DMS 273 (cell line): Measurements from ENCODE around the gene TPD52L2.
"Not testable (repeated sequence)": the region's sequence is repeated elsewhere in the genome, so short reads cannot be mapped to it uniquely, and the experiment has no call there.

Source experiments
- DNase-seq: peaks from one replicate; lab custom pipeline; 2025; ENCODE audit not compliant: unreplicated experiment; lab: John Stamatoyannopoulos, UW

TPD52L2 gene

DNA sequence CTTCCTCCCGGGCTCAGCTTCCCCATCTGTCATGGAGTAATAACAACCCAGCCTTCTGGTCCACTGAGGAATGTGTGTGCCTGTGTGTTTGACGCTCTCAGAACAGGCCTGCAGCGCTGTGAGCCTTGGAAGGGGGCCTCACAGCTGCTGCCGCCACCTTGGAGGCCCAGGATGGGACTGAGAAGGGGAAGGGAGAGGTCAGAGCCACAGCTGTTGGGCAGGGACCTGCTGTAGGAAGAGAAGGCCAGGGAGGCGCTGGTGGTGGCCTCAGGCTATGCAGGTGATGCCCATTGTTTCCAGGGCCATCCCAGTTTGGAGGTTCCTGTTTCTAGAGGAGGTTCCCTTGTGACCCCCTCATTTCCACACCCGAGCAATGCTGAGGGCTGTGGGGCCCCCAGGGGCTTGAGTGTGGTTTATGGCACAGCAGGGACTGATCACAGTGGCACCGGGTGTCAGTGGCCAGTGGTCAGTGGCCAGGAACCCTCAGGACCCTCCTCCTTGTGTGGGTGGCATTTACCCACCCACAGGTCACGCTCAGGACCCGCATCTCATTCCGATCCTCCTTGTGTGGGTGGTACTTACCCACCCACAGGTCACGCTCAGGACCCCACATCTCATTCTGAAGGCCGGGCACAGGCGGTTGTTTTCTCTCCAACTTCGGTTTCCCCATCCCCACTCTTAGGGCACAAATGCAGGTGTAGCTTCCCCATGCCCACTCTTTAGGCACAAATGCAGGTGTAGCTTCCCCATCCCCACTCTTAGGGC is 14.0 kb downstream of the TPD52L2 start:
- peak; percentile 76 for DNase-seq

DNA sequence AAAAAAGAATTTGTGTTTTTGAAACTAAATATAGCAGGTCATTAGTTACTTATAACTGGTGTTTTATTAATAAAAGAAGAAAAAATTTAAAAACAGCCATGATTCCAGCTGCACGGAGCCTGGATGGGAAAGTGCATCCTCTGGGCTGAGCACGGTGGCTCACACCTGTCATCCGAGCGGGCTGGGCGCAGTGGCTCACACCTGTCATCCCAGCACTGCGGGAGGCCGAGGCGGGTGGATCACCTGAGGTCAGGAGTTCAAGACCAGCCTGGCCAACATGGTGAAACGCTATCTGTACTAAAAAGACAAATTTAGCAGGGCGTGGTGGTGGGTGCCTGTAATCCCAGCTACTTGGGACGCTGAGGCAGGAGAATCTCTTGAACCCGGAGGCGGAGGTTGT is 15.8 kb downstream of the TPD52L2 start:
- DNase-seq: not testable (repeated sequence)

DNA sequence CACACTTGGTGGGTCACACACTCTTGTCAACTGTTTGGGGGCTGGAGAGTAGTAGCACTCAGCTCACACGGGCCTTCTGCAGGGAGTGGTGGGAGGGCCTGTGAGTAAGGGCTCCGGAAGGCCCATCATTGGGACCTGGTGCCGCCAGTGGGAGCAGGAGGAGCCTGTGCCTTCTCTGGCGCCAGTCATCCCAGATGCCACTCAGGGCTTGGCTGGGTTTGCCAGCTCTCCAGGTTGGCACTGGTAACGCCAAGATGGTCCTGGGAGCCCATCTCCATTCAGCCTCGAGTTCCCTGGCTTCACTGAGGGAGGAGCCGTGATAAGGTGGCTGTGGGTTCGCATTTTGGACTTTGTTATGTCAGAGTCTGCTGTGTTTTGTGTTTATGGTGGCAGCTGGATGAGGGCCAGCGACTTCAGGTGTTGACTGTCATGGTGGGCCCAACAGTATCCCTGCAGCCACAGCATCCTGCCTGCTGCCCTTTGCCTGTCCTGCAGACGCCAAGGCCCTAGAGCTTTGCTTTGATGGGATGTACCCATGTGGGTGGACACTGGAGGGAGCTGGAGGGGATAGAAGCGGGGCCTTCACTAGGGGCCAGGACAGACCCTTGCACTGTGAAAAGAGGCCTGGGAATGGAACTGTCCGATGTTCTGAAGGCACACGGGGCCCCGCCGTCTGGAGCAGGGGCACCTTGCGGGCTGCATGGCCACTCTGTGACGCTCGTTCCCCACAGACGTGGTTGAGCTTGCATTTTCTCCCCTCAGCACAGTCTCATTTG is 16.6 kb downstream of the TPD52L2 start:
- DNase-seq: no peak

DNA sequence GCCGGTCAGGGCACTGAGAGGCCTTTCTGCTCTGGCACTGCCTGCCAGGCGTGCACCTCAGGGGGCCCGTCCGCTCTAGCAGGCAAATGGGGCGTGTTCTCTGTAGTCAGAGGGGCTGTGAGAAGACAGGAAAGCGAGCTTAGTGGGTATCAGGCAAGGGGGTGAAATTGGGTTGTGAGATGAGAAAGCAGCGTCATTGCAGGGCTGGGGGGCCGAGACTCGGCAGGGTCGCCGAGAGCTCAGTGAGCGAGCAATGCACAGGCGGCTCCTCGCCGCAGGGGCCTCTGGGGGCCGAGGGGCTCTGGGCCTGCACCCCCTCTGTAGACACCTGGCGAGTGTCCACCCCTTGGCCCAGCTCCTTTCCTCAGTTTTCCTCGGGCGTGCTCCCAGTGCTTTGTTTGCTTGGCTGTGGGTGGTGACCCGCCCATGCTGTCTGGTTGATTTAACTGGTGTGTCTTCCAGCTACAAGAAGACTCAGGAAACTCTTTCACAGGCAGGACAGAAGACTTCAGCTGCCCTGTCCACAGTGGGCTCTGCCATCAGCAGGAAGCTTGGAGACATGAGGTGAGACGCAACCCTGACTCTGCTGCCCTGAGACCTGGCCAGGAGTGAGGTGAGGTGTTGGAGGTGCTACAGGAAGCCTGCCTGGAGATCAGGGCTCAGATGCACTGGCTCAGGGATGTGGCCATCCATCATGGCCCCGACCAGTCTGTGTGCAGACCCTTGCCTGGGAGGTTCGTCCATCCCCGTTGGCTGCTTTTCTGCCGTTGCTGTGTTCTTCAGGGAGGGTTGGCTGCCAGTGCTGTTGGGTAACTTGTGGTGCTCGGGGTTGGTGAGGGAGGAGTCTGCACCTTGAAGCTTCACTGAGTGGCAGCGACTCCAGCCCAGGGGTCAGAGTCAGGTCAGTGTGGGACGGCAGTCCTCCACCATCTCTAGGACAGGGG is 17.5 kb downstream of the TPD52L2 start:
- no peak for DNase-seq

DNA sequence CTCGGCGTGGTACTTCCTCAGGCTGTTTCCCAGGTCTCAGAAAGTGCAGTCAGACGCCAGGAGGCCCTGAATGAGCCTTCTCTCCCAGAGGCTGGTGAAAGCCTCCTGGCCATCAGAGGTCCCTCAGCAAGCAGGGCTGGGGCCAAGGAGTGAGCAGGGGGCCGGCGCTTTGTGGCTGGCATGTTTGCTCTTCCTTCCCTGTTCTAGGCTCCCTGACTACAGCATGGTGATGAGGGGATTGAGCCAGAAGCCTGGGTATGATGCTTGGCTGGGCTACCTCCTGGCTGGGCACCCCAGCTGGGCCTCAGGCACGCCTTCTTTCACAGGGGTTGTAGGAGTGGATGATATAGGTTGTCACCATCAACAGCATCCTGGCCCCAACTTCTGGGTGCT is 18.1 kb downstream of the TPD52L2 start:
- no peak for DNase-seq

DNA sequence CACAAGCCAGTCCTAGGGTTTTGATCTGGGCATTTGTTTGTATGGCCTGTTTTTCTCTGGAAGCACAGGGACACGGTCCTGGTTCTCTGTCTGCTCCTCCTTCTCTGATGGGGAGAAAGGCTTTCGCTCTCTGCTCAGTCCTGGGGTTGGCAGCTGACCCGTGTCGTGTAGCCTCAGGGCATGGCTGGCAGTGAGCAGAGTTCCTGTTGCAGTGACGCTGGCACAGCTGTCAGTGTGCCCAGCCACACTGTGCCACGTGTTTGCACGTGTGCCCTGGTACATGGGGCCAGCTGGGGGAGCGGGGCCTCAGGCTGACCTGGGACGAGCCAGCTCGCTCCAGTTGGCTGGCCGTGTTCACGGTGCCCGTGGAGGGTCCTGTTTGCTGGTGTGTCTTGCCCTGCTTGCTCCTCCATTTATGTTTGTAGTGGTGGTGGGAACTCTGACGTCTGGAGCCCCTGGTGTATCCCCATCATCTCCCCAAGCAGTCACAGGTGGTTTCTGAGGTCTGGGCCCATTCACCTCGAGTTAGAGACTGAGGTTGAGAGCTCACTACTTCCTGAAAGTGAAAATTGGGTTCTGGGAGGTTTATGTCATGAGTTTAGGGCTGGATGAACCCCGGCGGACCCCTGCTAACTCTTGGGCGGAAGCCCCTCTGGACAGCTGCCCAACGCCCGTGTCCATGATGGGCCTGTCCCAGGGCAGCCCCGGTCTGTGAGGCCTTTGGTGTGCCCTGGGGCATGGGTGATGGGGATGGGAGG is 19.6 kb downstream of the TPD52L2 start:
- DNase-seq: no peak

DNA sequence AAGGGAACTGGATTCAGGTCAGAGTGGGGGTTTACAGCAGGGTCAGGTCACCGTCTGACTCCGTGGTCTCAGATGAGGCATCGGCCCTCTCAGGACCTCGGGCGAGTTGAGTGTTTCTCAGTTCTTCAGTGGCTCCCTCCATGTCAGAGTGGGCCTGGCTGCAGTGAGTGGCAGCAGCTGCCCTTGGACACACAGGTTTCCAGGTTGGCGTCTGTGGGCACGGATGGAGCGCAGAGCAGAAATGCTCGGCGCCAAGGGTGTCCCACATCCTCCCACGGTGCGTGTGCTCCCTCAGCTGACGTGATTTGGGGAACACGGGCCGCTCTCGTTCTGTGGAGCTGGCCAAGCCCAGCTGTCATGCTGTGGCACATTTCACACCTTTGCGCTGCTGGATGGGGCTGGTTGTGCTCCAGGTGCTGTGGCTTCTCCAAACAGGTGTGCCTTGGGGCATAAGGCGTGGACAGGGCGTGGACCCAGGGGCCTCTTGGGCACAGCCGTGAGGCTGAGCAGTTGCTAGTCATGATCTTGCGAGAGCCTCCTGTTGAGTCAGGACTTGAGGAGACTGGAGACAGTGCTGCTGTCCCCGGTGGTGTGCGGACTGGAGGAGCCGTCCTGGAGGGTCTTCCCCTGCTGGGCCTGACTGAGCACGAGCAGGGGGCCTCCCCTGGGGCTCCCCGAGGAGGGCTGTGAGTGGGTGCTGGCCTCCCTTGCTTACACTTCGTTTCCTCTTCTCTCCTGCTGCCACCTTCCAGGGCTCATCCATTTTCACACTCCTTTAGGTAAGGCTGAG is 20.4 kb downstream of the TPD52L2 start:
- DNase-seq: no peak

DNA sequence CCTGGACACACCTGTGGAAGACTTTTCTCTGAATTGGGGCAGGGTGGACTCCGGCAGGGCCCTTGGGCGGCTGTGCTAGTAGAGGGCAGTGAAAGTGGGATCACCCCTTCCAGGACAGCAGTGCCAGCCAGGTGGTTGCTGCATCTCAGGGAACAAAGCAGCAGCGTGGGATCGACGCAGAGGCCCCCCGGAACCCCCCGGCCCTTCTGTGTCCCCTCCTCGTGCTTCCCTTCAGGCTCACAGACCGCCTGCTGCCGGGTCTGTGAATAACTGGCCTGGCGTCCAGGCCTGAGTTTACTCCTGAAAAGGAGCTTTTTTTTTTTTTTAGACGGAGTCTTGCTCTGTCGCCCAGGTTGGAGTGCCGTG is 21.0 kb downstream of the TPD52L2 start:
- no peak for DNase-seq

DNA sequence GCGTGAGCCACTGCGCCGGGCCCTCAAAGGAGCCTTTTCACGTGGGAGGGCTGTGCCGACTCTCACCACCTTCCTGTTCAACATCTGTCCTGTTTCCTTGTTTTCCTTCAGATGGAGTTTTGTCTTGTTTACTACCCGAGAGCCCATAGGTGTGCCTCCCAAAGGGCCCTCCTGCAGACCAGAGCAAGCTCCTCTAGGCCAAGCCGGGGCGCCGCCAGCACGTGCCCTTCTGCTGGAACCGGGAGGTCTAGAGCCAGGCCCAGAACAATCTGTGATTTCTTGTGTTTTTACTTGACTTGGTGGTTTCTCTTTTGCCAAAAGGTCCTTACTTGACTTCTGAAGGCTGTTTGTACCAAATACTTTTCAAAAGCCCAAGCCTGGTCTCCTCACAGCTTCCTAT is 21.9 kb downstream of the TPD52L2 start:
- DNase-seq: no peak

DNA sequence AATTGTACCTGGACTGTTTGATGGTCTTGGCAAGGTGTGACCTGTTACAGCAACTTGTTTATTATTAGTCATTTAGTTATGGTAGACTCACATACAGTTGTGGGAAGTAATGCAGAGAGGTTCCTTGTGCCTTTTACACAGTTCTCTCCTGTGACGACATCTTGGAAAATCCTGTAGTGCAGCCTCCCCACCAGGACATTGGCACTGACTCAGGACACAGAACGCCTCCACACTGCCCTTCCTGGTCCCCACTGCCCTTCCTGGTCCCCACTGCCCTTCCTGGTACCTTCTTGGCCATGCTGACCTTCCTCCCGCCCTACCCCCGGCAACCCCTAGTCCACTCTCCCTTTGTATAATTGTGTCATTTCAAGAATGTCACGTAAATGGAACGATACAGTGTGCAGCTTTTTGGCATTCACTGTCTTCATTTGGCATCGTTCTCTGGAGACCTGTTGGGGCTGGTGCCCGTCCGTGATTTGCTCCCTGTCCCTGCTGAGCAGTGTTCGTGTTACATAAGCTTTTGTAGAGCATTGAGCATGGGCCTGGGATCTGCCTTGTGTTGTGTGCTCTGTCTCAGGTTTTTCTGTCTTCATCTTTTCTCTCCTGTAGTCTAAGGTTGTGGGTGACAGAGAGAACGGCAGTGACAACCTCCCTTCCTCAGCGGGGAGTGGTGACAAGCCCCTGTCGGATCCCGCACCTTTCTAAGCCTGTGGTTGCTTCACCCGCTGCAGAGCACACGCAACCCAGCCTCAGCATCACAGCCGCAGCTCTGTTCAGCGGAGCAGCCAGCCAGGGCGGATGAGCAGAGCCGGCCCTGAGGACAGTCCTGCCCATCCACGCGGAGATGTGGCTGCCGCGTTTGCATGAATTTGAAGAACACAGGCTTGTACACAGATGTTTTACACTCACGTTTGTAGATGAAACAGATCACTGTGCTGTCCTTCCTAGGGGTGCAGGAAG is 24.5 kb downstream of the TPD52L2 start:
- no peak for DNase-seq

DNA sequence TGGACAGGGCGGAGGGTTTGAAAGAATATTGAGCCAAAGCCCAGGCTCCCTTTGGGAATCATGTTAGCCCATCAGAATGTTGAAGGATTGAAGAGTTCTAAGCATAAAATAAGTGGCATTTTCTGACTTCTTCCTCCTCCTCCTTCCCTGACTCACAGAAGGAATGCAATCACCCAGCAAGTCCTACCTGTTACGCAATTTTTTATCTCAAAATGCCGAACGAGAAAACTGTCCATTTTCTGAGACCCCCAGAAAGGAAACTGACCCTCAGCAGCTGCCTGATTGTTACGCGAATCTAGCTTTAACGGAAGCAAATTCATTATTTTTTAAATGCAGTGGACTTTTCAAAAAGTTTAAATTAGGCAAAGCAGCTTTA is 25.1 kb downstream of the TPD52L2 start:
- no peak for DNase-seq

DNA sequence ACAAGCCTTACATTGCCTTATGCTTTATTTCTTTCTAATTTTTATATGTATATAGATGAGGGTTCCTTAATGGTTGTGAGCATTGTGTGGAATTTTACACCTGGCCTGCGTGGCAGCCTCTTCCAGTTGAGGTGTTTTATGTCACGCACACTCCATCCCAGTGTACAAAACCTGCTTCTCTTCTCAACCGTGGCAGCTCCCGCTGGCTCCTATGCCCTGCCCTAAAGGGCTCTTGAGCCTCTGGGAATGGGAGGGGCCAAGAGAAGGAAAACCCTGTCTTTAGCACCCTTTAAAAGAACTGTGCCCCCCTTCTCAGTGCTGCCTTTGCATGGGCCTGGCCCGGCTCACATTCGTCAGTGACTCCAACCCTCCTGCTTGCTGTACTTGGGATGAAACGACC is 25.5 kb downstream of the TPD52L2 start:
- DNase-seq: no peak

DNA sequence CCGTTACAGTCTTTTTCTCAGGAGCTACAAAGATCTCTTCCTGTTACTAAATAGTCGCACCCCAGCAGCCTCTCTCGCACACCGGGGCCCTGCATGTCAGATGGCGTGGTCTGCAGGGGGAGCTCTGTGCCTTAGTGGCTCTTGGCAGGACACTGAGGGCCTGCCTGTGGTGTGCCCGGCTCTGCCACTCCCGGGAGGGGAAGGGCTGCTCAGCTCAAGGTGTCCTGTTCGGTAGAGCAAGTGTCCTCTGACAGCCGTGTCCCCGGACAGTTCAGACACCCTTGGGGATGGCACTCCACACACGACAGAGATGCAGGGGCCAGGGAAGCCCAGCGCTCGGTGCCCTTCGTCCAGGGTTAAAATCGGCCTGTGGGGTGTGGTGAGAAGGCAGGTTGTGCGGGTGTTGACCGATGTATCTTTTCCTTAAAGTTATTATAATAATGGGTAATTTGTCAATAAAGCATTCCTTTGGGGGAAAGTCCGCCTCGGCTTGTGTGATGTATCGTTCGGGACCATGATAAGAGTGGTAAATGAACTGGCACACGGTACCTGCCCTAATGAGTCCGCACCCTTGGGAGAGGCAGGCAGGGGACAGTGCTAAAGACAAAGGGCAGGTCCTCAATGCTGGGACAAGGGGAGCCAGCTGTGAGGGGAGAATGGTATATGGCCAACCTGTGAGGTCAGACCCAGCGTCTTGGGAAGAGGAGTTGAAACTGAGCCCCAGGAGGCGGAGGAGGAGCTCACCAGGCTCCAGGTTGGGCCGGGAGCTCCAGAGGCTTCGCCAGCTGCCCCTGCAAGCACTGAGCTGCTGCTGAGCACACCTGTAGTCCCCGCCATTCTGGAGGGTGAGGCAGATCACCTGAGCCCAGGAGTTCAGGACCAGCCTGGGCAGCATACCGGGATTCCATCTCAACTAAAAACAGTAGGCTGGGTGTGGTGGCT is 26.3 kb downstream of the TPD52L2 start:
- no peak for DNase-seq

DNA sequence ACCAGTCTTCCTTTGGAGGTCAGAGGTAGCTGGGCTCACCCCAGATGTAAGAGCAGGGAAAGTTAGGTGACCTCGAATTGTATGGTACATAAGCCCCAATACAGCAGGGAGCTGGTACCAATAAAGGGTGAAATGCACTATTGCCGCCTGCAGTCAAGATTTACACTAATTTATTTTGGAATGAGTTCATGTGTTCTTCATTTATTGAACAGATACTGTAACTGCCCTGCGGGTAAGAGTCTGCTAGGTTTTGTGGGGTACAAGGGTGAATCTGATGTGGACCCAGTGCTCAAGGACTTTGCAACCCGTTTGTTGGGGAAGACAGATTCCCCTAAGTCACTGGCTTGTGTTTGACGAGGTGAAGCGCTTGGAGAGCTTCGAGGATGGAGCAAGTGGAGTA is 27.3 kb downstream of the TPD52L2 start:
- DNase-seq: no peak

DNA sequence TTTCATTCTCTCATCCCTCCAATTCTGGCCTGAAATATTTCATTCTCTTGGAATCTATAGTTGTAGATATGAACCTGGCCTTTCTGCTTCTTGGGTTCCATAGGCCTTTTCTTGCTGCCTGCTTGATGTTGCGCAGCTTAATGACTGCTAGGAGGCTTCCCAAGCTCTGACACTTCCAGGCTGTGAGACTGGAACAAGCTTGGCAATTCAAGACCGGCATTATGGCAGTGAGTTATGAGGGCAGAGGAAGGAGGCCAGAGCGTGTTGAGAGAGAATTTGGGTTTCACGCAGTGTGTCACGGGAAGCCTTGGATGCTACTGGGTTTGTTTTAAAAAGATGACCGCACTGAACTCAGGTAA is 28.9 kb downstream of the TPD52L2 start:
- DNase-seq: peak; percentile 29

DNA sequence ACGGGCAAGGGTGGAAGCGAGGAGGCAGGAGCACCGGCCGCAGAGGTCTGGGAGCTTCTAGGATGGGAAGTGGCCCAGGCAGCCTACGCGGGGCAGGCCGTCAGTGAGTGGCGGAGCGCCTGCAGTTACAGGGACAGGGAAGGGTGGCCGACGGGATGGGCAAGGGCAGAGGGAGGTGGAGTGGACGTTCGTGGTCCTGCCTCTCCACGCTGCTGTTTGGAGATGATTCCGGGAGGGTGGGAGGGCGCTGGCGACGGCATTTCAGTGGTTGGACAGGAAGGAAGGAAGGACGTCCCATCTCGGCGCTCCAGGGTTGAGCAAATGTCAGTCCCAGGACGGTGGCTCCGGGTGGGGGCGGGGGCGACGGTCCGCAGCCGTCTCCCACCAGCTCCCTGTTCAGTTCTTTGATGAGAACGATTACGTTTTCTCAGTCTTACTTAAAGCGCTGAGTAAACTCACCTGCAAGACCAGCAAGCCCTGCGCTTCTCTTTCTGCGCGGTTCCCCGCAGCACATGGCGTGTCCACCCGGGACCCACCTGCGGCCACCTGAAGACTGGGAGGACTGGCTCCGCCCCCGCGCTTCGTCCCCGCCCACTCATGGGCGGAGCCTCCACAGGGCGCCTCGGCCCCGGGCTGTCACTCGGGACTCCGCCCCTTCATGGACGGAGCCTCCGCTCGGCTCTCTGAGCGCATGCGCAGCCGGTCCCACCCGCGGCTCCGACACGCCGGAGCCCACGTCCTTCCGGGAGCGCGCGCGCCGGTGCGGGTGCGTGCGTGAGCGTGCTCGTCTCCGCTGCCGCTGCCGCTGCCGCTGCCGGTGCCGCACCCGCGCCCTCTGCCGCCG is 29.5 kb downstream of the TPD52L2 start, which contains the start of gene DNAJC5:
Gene DNAJC5 (plus strand): TSS at position 769 of the 844 bp plus-strand sequence. CDS start 33,220 bp downstream, outside the sequence.
- peak; percentile 97 for DNase-seq
